ENCODE results near the gene PLA2G15. TPM values are rescaled to one million over a fixed set of nuclear protein-coding genes. Genes with fewer than 3 reads are reported as not detected.

Gene PLA2G15
- total RNA-seq, 1 donor from 2014 or later, result 20.9 TPM

DNA sequence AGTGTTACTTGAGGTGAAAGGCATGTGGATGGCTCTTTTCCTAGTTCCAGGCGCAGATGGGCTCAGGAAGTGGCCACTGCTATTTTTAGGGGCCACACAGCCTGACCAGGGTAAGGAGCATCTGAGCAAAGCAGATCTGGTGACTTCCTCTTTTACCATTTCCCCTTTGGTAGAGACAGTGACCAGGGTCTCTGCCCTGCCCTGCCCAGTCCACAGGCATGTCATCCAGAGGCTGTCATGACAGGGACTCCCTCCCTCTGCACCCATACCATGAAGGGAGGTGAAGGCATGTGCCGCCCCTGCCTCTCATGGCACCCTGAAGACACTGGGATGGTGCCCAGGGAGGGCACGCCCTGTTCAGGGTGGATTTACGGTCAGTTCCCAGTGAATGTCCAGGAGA is 2.2 kb downstream of the PLA2G15 start:
- H3K27ac Mint-ChIP-seq, result no peak overlapping the region
- H3K9me3 Mint-ChIP-seq (ENCODE audit: low read depth), result no peaks in the 10 kb centered on the region
- H3K36me3 Mint-ChIP-seq (ENCODE audit: insufficient read depth), result peaks cover 7% of the 10 kb centered on the region
- TF ChIP-seq, protein P1, sequence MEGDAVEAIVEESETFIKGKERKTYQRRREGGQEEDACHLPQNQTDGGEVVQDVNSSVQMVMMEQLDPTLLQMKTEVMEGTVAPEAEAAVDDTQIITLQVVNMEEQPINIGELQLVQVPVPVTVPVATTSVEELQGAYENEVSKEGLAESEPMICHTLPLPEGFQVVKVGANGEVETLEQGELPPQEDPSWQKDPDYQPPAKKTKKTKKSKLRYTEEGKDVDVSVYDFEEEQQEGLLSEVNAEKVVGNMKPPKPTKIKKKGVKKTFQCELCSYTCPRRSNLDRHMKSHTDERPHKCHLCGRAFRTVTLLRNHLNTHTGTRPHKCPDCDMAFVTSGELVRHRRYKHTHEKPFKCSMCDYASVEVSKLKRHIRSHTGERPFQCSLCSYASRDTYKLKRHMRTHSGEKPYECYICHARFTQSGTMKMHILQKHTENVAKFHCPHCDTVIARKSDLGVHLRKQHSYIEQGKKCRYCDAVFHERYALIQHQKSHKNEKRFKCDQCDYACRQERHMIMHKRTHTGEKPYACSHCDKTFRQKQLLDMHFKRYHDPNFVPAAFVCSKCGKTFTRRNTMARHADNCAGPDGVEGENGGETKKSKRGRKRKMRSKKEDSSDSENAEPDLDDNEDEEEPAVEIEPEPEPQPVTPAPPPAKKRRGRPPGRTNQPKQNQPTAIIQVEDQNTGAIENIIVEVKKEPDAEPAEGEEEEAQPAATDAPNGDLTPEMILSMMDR (IDR thresholded peaks at IDR 0.05; ENCODE audit: unreplicated experiment), result no peak
- no peak overlapping the region for H3K4me3 Mint-ChIP-seq (ENCODE audit: low read depth)
- peaks cover 9% of the 10 kb centered on the region for H3K4me1 Mint-ChIP-seq (ENCODE audit: low read depth)
- no peak for DNase-seq (ENCODE audit: low spot score, unreplicated experiment)
- H3K27me3 Mint-ChIP-seq, result no peaks in the 10 kb centered on the region

GRCh38 chr16:68247932-68248331 is 2.8 kb downstream of the PLA2G15 start:
- Mint-ChIP-seq H3K27ac (no peak overlapping the region), H3K4me1 (ENCODE audit: low read depth) (peaks cover 9% of the 10 kb centered on the region), H3K4me3 (ENCODE audit: low read depth) (no peak overlapping the region), H3K36me3 (ENCODE audit: insufficient read depth) (peaks cover 7% of the 10 kb centered on the region), H3K27me3 (no peaks in the 10 kb centered on the region), H3K9me3 (ENCODE audit: low read depth) (no peaks in the 10 kb centered on the region)
- DNase-seq (ENCODE audit: low spot score, unreplicated experiment), result no peak
- TF ChIP-seq, protein P1 (IDR thresholded peaks at IDR 0.05; ENCODE audit: unreplicated experiment), result no peak

- no peak overlapping the region for H3K27ac Mint-ChIP-seq
- DNase-seq (ENCODE audit: low spot score, unreplicated experiment), result no peak
- peaks cover 7% of the 10 kb centered on the region for H3K36me3 Mint-ChIP-seq (ENCODE audit: insufficient read depth)
- H3K4me1 Mint-ChIP-seq (ENCODE audit: low read depth), result peaks cover 9% of the 10 kb centered on the region
- H3K4me3 Mint-ChIP-seq (ENCODE audit: low read depth), result no peak overlapping the region
- TF ChIP-seq, protein P1 (IDR thresholded peaks at IDR 0.05; ENCODE audit: unreplicated experiment), result no peak
- no peaks in the 10 kb centered on the region for H3K27me3 Mint-ChIP-seq
- no peaks in the 10 kb centered on the region for H3K9me3 Mint-ChIP-seq (ENCODE audit: low read depth)
Observed at GRCh38 chr16:68249371-68249770, 4.2 kb downstream of the PLA2G15 start.

GRCh38 chr16:68250951-68251350 is 5.8 kb downstream of the PLA2G15 start:
- no peaks in the 10 kb centered on the region for H3K27me3 Mint-ChIP-seq
- no peak overlapping the region for H3K27ac Mint-ChIP-seq
- TF ChIP-seq, protein P1 (IDR thresholded peaks at IDR 0.05; ENCODE audit: unreplicated experiment), result no peak
- H3K4me1 Mint-ChIP-seq (ENCODE audit: low read depth), result no peaks in the 10 kb centered on the region
- no peak overlapping the region for H3K4me3 Mint-ChIP-seq (ENCODE audit: low read depth)
- no peaks in the 10 kb centered on the region for H3K9me3 Mint-ChIP-seq (ENCODE audit: low read depth)
- no peak for DNase-seq (ENCODE audit: low spot score, unreplicated experiment)
- peaks cover 7% of the 10 kb centered on the region for H3K36me3 Mint-ChIP-seq (ENCODE audit: insufficient read depth)

DNA sequence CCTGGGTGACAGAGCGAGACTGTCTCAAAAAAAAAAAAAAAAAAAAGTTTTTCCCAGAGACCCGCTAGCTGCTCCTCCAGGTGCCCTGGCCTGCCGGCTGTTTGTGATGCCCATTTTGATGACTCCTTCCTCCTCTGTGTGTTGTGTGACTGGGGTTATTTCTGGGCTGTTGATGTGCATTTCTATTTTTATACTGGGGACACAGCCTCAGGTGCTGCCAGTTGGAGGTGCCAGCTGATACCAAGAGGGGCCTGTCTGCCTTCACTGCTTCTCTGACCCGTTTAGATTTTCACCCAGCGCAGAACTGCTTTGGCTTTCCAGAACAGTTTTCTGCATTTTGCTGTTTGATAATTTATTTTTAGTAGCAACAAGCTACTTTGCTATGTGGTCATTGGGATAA is 6.7 kb downstream of the PLA2G15 start:
- H3K4me1 Mint-ChIP-seq (ENCODE audit: low read depth), result no peaks in the 10 kb centered on the region
- TF ChIP-seq, protein P1 (IDR thresholded peaks at IDR 0.05; ENCODE audit: unreplicated experiment), result no peak
- no peaks in the 10 kb centered on the region for H3K27me3 Mint-ChIP-seq
- H3K36me3 Mint-ChIP-seq (ENCODE audit: insufficient read depth), result peaks cover 7% of the 10 kb centered on the region
- H3K4me3 Mint-ChIP-seq (ENCODE audit: low read depth), result no peak overlapping the region
- H3K27ac Mint-ChIP-seq, result no peak overlapping the region
- H3K9me3 Mint-ChIP-seq (ENCODE audit: low read depth), result no peaks in the 10 kb centered on the region
- no peak for DNase-seq (ENCODE audit: low spot score, unreplicated experiment)
